Endodermal cell (in vitro differentiated cells): ENCODE results near the gene RAPGEF4. TPM values are rescaled to one million over a fixed set of nuclear protein-coding genes. Genes with fewer than 3 reads are reported as not detected.
"Not testable (repeated sequence)": the region's sequence is repeated elsewhere in the genome, so short reads cannot be mapped to it uniquely, and the experiment has no call there.

Source experiments
- DNase-seq: peaks from one replicate; pipeline ENCODE4 v3.0.0-alpha.2; 2017
- H3K27ac ChIP-seq: 2 replicates; pipeline ENCODE4 v1.5.1; 2013; ENCODE audit warnings: mild to moderate bottlenecking, low read depth, low read length, moderate library complexity
- H3K27me3 ChIP-seq: 2 replicates; pipeline ENCODE4 v1.6.1; 2013; ENCODE audit warnings: mild to moderate bottlenecking, low read length, moderate library complexity; ENCODE audit not compliant: insufficient read depth, control insufficient read depth, poor library complexity, severe bottlenecking
- H3K36me3 ChIP-seq: 2 replicates; pipeline ENCODE4 v1.7.0; 2013; ENCODE audit warnings: mild to moderate bottlenecking, low read length, moderate library complexity; ENCODE audit not compliant: control insufficient read depth, insufficient read depth
- H3K4me1 ChIP-seq: one replicate; pipeline ENCODE4 v1.7.0; 2013; ENCODE audit warnings: low read length; ENCODE audit not compliant: control insufficient read depth, insufficient read depth
- H3K4me3 ChIP-seq: 2 replicates; pipeline ENCODE4 v1.5.1; 2013; ENCODE audit warnings: mild to moderate bottlenecking, low read length, moderate library complexity
- H3K9ac ChIP-seq: 2 replicates; pipeline ENCODE4 v1.6.1; 2013; ENCODE audit warnings: mild to moderate bottlenecking, low read length, moderate library complexity; ENCODE audit not compliant: poor library complexity, severe bottlenecking; ENCODE audit errors: extremely low read depth
- H3K9me3 ChIP-seq: 2 replicates; pipeline ENCODE4 v1.6.1; 2013; ENCODE audit warnings: mild to moderate bottlenecking, low read length, moderate library complexity; ENCODE audit not compliant: control insufficient read depth
- H3K27ac Mint-ChIP-seq: 2 replicates; pipeline ENCODE4 v1.8.0; 2020; ENCODE audit warnings: mixed read lengths
- H3K27me3 Mint-ChIP-seq: 2 replicates; pipeline ENCODE4 v1.8.0; 2021; ENCODE audit warnings: mild to moderate bottlenecking, mixed read lengths; ENCODE audit not compliant: insufficient read depth
- H3K36me3 Mint-ChIP-seq: 2 replicates; pipeline ENCODE4 v1.8.0; 2020; ENCODE audit warnings: low read depth, mixed read lengths
- H3K4me1 Mint-ChIP-seq: 2 replicates; pipeline ENCODE4 v1.8.0; 2020; ENCODE audit warnings: mixed read lengths
- H3K4me3 Mint-ChIP-seq: 2 replicates; pipeline ENCODE4 v1.8.0; 2020; ENCODE audit warnings: mild to moderate bottlenecking, moderate library complexity, mixed read lengths
- H3K9me3 Mint-ChIP-seq: 2 replicates; pipeline ENCODE4 v1.8.0; 2020; ENCODE audit warnings: mild to moderate bottlenecking, mixed read lengths
- WGBS, 2 experiments: methylation state at CpG; one replicate each; pipeline versions ENCODE4 v1.1.5 to v1.1.7; 2013; ENCODE audit warnings: missing lambda C conversion rate in 2 of 2, mixed read lengths in 1 of 2; ENCODE audit not compliant: insufficient coverage in 1 of 2, insufficient read length in 1 of 2; 5-methylcytosine and 5-hydroxymethylcytosine counted together
- total RNA-seq, 2 donors: library from RNA; stranded (reverse); fragmentation: NEBNext Ultra II Directional in 1 of 2; extraction: Animal tissue kit (Norgen Biotek cat#: 25700) in 1 of 2; gene quantifications; 2 replicates in 1 of 2; 3 replicates in 1 of 2; pipeline ENCODE4 v1.2.1, GENCODE V29; 2021
- TF ChIP-seq, protein P1 (sequence below): fragments of 200-600 bp; sonication (generic); conservative IDR thresholded peaks from 2 replicates; pipeline ENCODE4 v1.5.0; 2021; ENCODE audit warnings: antibody characterized with exemption, mild to moderate bottlenecking

The RAPGEF4 gene
- total RNA-seq, 2 donors from 2014 or later: 0.77 to 0.88 TPM

DNA sequence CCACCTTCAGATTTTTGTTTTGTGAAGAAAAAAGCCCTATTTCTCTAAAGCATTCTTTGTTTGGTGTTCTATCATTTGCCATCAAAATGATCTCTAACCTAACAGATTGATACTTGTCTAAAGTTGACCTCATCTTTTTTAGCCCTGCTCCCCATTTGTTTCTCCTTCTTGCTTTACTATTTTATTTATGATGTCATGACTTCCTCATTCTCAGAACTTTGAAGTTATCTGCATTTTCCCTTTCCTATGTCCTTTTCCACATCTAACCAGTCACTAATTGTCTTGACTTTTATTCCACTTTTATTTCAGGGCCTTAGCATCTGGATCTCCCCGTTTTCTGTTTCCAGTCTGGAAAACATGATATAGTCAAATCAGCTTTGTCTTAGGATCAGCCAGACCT, 8.3 kb downstream of the RAPGEF4 start:
- Mint-ChIP-seq H3K27me3 (peaks cover 6% of the 10 kb centered on the region), H3K9me3 (peaks cover 11% of the 10 kb centered on the region), H3K4me1 (no peaks in the 10 kb centered on the region), H3K4me3 (no peak overlapping the region), H3K36me3 (no peaks in the 10 kb centered on the region), H3K27ac (no peak overlapping the region)
- TF ChIP-seq, protein P1, sequence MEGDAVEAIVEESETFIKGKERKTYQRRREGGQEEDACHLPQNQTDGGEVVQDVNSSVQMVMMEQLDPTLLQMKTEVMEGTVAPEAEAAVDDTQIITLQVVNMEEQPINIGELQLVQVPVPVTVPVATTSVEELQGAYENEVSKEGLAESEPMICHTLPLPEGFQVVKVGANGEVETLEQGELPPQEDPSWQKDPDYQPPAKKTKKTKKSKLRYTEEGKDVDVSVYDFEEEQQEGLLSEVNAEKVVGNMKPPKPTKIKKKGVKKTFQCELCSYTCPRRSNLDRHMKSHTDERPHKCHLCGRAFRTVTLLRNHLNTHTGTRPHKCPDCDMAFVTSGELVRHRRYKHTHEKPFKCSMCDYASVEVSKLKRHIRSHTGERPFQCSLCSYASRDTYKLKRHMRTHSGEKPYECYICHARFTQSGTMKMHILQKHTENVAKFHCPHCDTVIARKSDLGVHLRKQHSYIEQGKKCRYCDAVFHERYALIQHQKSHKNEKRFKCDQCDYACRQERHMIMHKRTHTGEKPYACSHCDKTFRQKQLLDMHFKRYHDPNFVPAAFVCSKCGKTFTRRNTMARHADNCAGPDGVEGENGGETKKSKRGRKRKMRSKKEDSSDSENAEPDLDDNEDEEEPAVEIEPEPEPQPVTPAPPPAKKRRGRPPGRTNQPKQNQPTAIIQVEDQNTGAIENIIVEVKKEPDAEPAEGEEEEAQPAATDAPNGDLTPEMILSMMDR: no peak
- H3K27me3 ChIP-seq: no peaks in the 10 kb centered on the region
- WGBS, 2 experiments: 91 to 100% methylated on average over 1 of the region's 1 CpG
- no peak overlapping the region for H3K27ac ChIP-seq
- peaks cover 17% of the 10 kb centered on the region for H3K9me3 ChIP-seq
- H3K9ac ChIP-seq: no peak overlapping the region
- H3K4me3 ChIP-seq: no peak overlapping the region
- no peaks in the 10 kb centered on the region for H3K36me3 ChIP-seq
- H3K4me1 ChIP-seq: no peaks in the 10 kb centered on the region
- no peak for DNase-seq

DNA sequence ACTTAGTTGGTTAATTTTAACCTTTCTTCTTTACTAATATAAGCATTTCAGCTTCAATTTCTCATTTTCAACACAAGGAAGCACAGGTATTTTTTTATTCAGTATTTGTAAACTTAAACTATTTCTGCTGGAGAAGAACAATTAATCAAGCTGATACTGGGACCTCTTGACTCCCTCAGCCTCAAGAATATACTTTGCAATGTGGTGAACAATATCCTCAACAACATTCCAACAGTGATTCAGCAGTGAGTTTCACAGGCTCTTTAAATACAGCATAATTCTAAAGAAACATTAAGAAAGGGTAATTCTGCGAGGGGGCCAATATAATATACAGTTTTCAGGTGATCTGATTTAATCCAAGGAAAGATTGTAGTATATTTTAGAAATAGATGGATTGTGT, 10.0 kb downstream of the RAPGEF4 start:
- Mint-ChIP-seq H3K9me3 (peaks cover 23% of the 10 kb centered on the region), H3K27ac (no peak overlapping the region), H3K27me3 (peaks cover 3% of the 10 kb centered on the region), H3K4me1 (no peaks in the 10 kb centered on the region), H3K4me3 (no peak overlapping the region), H3K36me3 (peaks cover 3% of the 10 kb centered on the region)
- Histone ChIP-seq H3K9ac (no peak overlapping the region), H3K36me3 (no peaks in the 10 kb centered on the region), H3K27me3 (no peaks in the 10 kb centered on the region), H3K4me1 (no peaks in the 10 kb centered on the region), H3K9me3 (peaks cover 27% of the 10 kb centered on the region), H3K4me3 (no peak overlapping the region), H3K27ac (no peak overlapping the region)
- WGBS, 2 experiments: 93% methylated on average over 1 of the region's 1 CpG; no CpG with 5 or more reads in 1 of the 2 experiments
- TF ChIP-seq, protein P1: no peak
- no peak for DNase-seq

DNA sequence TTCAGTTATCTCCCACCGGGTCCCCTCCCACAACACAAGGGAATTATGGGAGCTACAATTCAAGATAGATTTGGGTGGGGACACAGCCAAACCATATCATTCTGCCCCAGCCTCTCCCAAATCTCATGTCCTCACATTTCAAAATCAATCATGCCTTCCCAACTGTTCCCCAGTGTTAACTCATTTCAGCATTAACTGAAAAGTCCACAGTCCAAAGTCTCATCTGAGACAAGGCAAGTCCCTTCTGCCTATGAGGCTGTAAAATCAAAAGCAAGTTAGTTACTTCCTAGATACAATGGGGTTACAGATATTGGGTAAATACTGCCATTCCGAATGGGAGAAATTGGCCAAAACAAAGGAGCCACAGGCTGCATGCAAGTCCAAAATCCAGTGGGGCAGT, 12.9 kb downstream of the RAPGEF4 start:
- not testable (repeated sequence) for H3K27me3 Mint-ChIP-seq

DNA sequence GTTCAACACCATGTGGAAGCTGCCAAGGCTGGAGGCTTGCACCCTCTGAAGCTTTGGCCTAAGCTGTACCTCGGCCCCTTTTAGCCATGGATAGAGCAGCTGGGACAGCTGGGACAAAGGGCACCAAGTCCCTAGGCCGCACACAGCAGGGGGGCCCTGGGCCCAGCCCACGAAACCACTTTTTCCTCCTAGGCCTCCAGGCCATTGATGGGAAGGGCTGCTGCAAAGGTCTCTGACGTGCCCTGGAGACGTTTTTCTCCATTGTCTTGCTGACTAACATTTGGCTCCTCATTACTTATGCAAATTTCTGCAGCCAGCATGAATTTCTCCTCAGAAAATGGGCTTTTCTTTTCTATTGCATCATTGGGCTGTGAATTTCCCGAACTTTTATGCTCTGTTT, 13.7 kb downstream of the RAPGEF4 start:
- H3K36me3 ChIP-seq: no peaks in the 10 kb centered on the region
- no peak overlapping the region for H3K27ac ChIP-seq
- Mint-ChIP-seq H3K4me1 (peaks cover 5% of the 10 kb centered on the region), H3K9me3 (peaks cover 21% of the 10 kb centered on the region), H3K36me3 (peaks cover 3% of the 10 kb centered on the region), H3K27ac (no peak overlapping the region), H3K4me3 (no peak overlapping the region), H3K27me3 (no peaks in the 10 kb centered on the region)
- DNase-seq: no peak
- H3K4me3 ChIP-seq: no peak overlapping the region
- H3K27me3 ChIP-seq: no peaks in the 10 kb centered on the region
- peaks cover 10% of the 10 kb centered on the region for H3K4me1 ChIP-seq
- no peak overlapping the region for H3K9ac ChIP-seq
- WGBS, 2 experiments: 80 to 86% methylated on average over 6 of the region's 6 CpGs
- TF ChIP-seq, protein P1: no peak
- peaks cover 24% of the 10 kb centered on the region for H3K9me3 ChIP-seq

More for the DNA sequence above, 12.9 kb downstream of the RAPGEF4 start:
- not testable (repeated sequence) for H3K36me3 ChIP-seq, H3K4me3 Mint-ChIP-seq, H3K36me3 Mint-ChIP-seq, H3K4me3 ChIP-seq, H3K27me3 ChIP-seq, H3K27ac Mint-ChIP-seq, H3K9ac ChIP-seq, DNase-seq, H3K27ac ChIP-seq, H3K4me1 Mint-ChIP-seq, H3K4me1 ChIP-seq
- 90 to 92% methylated on average over 2 of the region's 2 CpGs for WGBS, 2 experiments
- peaks cover 27% of the 10 kb centered on the region for H3K9me3 ChIP-seq
- H3K9me3 Mint-ChIP-seq: peaks cover 23% of the 10 kb centered on the region
